ENCODE data around the gene ARHGEF19.

The ARHGEF19 gene

GRCh38 chr1:16236511-16237342 lies 24.3 kb upstream of the ARHGEF19 start, which contains the start of gene CPLANE2 (continued):
- no peak for TF ChIP-seq ZNF571 (tag by site-specific recombination; IDR thresholded peaks at IDR 0.05)

- ChIA-PET POLR2A (interaction anchor here (0.6 to 1.3 kb wide), 2 partner anchors 19 to 28 kb away, joined by 3 to 5 read pairs; no protein-coding TSS in a partner anchor), CTCF (interaction anchor here (0.6 to 1.6 kb wide), 4 partner anchors 10 to 154 kb away, joined by 3 to 5 read pairs (median 4); no protein-coding TSS in a partner anchor)
- H3K27ac ChIP-seq (ENCODE audit: extremely low read depth, low read depth, low read length), result no peak overlapping the region
- H3K36me3 ChIP-seq (ENCODE audit: control insufficient read depth in 2 of 2, insufficient read depth in 1 of 2, low read length in 2 of 2), result peaks cover 0 to 22% of the 10 kb centered on the region in 2 experiments; a peak in 1 of 3 replicates
- H3K9me3 ChIP-seq (ENCODE audit: control insufficient read depth, insufficient read depth, low read depth, low read length), result no peaks in the 10 kb centered on the region
- peaks cover 9% of the 10 kb centered on the region for H3K4me1 ChIP-seq (ENCODE audit: control insufficient read depth, insufficient read depth, low read length)
- H3K4me3 ChIP-seq (ENCODE audit: low read depth, low read length), result peak overlapping the region; percentile 69
- TF ChIP-seq ZBTB10 (tag by site-specific recombination; IDR thresholded peaks at IDR 0.05) (no peak), ZNF350 (tag by site-specific recombination; IDR thresholded peaks at IDR 0.05) (no peak), CTCF (tag by site-specific recombination; IDR thresholded peaks at IDR 0.05) (peak; percentile 70), ZNF580 (tag by site-specific recombination; IDR thresholded peaks at IDR 0.05) (no peak), PRDM10 (tag by site-specific recombination; IDR thresholded peaks at IDR 0.05) (peak; percentile 87), KLF16 (tag by site-specific recombination; IDR thresholded peaks at IDR 0.05) (peak; percentile 22; the same call in 1 of the 2 replicates), KLF10 (tag by site-specific recombination; IDR thresholded peaks at IDR 0.05) (0 out of 2 replicates have a peak, but pooled peaks have one; percentile 19), ZNF354C (tag by site-specific recombination; IDR thresholded peaks at IDR 0.05; ENCODE audit: borderline replicate concordance, low read depth) (no peak), ZNF560 (tag by site-specific recombination; IDR thresholded peaks at IDR 0.05; ENCODE audit: borderline replicate concordance) (no peak), ZNF121 (tag by site-specific recombination; IDR thresholded peaks at IDR 0.05) (no peak), ZBTB20 (tag by site-specific recombination; IDR thresholded peaks at IDR 0.05) (peak; percentile 43; the same call in 1 of the 2 replicates), AEBP2 (tag by site-specific recombination; IDR thresholded peaks at IDR 0.05; ENCODE audit: borderline replicate concordance) (no peak), ZNF266 (tag by site-specific recombination; IDR thresholded peaks at IDR 0.05; ENCODE audit: low read depth) (no peak), BCL11A (tag by site-specific recombination; IDR thresholded peaks at IDR 0.05; ENCODE audit: low read depth) (no peak), ZNF48 (tag by site-specific recombination; IDR thresholded peaks at IDR 0.05) (no peak), ZNF544 (tag by site-specific recombination; IDR thresholded peaks at IDR 0.05) (no peak), REST (tag by site-specific recombination; IDR thresholded peaks at IDR 0.05) (no peak), ZNF747 (tag by site-specific recombination; IDR thresholded peaks at IDR 0.05) (no peak), ZNF658 (tag by site-specific recombination; IDR thresholded peaks at IDR 0.05) (no peak)
These were observed 23.6 kb upstream of the ARHGEF19 start for GRCh38 chr1:16235944-16236510.

All from HEK293 (cell line).